HEK293 (cell line): Measurements from ENCODE around the gene SMKR1.
A peak's percentile ranks its signal among the peaks of the same experiment; 100 is the strongest.

ENCODE experiments used
- CTCF ChIA-PET: fragments of 350-600 bp; formaldehyde crosslinking; extraction: SDS; loops from one replicate; lab custom pipeline; 2021; ENCODE audit warnings: antibody characterized with exemption; lab: Yijun Ruan, JAX
- POLR2A ChIA-PET: fragments of 300-600 bp; formaldehyde crosslinking; extraction: SDS; loops from one replicate; lab custom pipeline; 2020; ENCODE audit warnings: antibody characterized with exemption, inconsistent platforms; lab: Yijun Ruan, JAX
- H3K27ac ChIP-seq: fragments of 200-500 bp; sonication (Bioruptor generic); 2 replicates; pipeline ENCODE4 v1.5.1; 2014; ENCODE audit warnings: low read depth, low read length, control low read depth, inconsistent platforms; ENCODE audit errors: extremely low read depth
- H3K36me3 ChIP-seq, 2 experiments: fragments of 200-500 bp in 1 of 2; sonication (Bioruptor generic) in 1 of 2; 1 replicate in 1 of 2; 2 replicates in 1 of 2; pipeline ENCODE4 v1.5.1; 2014 to 2017; ENCODE audit warnings: inconsistent platforms in 2 of 2, low read length in 2 of 2; ENCODE audit not compliant: control insufficient read depth in 2 of 2, insufficient read depth in 1 of 2
- H3K4me1 ChIP-seq: fragments of 200-500 bp; sonication (Bioruptor generic); 2 replicates; pipeline ENCODE4 v1.5.1; 2014; ENCODE audit warnings: mild to moderate bottlenecking, low read length, inconsistent platforms; ENCODE audit not compliant: control insufficient read depth, insufficient read depth
- H3K4me3 ChIP-seq: 2 replicates; pipeline ENCODE4 v1.5.1; 2011; ENCODE audit warnings: low read depth, mild to moderate bottlenecking, control low read depth, low read length, moderate library complexity
- H3K9me3 ChIP-seq: fragments of 200-500 bp; sonication (Bioruptor generic); 2 replicates; pipeline ENCODE4 v1.5.1; 2014; ENCODE audit warnings: low read depth, low read length, inconsistent platforms; ENCODE audit not compliant: control insufficient read depth, insufficient read depth
- HIC1 ChIP-seq: fragments of 450-650 bp; formaldehyde crosslinking; IDR thresholded peaks from 2 replicates; pipeline ENCODE4 v1.5.1; 2016; ENCODE audit warnings: missing biosample characterization, missing genetic modification characterization
- HOXC10 ChIP-seq: sonication (generic); formaldehyde crosslinking; IDR thresholded peaks from 2 replicates; pipeline ENCODE4 v1.8.1; 2023; ENCODE audit warnings: mild to moderate bottlenecking, missing genetic modification reagents
- SCRT2 ChIP-seq: fragments of 450-650 bp; formaldehyde crosslinking; IDR thresholded peaks from 2 replicates; pipeline ENCODE4 v1.5.1; 2016; ENCODE audit warnings: missing biosample characterization, missing genetic modification characterization
- SP7 ChIP-seq: fragments of 450-650 bp; formaldehyde crosslinking; IDR thresholded peaks from 2 replicates; pipeline ENCODE4 v1.5.1; 2016; ENCODE audit warnings: missing biosample characterization, missing genetic modification characterization
- ZBTB48 ChIP-seq: fragments of 450-650 bp; formaldehyde crosslinking; IDR thresholded peaks from 2 replicates; pipeline ENCODE4 v1.5.1; 2016; ENCODE audit warnings: missing biosample characterization, missing genetic modification characterization
- ZIC2 ChIP-seq: fragments of 450-650 bp; formaldehyde crosslinking; IDR thresholded peaks from 2 replicates; pipeline ENCODE4 v1.5.1; 2016; ENCODE audit warnings: missing biosample characterization, missing genetic modification characterization
- ZNF184 ChIP-seq: fragments of 450-650 bp; IDR thresholded peaks from 2 replicates; pipeline ENCODE4 v1.5.1; 2018; ENCODE audit warnings: missing biosample characterization, mild to moderate bottlenecking, missing genetic modification characterization
- ZNF24 ChIP-seq: fragments of 450-650 bp; formaldehyde crosslinking; IDR thresholded peaks from 2 replicates; pipeline ENCODE4 v1.5.1; 2016; ENCODE audit warnings: missing biosample characterization, missing genetic modification characterization
- ZNF26 ChIP-seq: fragments of 450-650 bp; formaldehyde crosslinking; IDR thresholded peaks from 2 replicates; pipeline ENCODE4 v1.5.1; 2016; ENCODE audit warnings: missing biosample characterization, missing genetic modification characterization
- ZNF302 ChIP-seq: fragments of 450-650 bp; formaldehyde crosslinking; IDR thresholded peaks from 2 replicates; pipeline ENCODE4 v1.5.1; 2016; ENCODE audit warnings: missing biosample characterization, missing genetic modification characterization, low read depth
- ZNF555 ChIP-seq: fragments of 450-650 bp; formaldehyde crosslinking; conservative IDR thresholded peaks from 2 replicates; pipeline ENCODE4 v1.5.1; 2017; ENCODE audit warnings: missing biosample characterization, mild to moderate bottlenecking, missing genetic modification characterization, inconsistent platforms
- ZNF76 ChIP-seq: fragments of 450-650 bp; formaldehyde crosslinking; IDR thresholded peaks from 2 replicates; pipeline ENCODE4; 2016; ENCODE audit warnings: low read depth, missing biosample characterization, missing genetic modification characterization, borderline replicate concordance
- TF ChIP-seq, protein P1 (sequence below): fragments of 450-650 bp; formaldehyde crosslinking; IDR thresholded peaks from 2 replicates; pipeline ENCODE4 v1.5.1; 2016; ENCODE audit warnings: missing biosample characterization, missing genetic modification characterization, low read depth
- TF ChIP-seq, protein P2 (sequence below): fragments of 450-650 bp; formaldehyde crosslinking; IDR thresholded peaks from 2 replicates; pipeline ENCODE4 v1.5.1; 2016; ENCODE audit warnings: missing biosample characterization, missing genetic modification characterization

The SMKR1 gene

DNA sequence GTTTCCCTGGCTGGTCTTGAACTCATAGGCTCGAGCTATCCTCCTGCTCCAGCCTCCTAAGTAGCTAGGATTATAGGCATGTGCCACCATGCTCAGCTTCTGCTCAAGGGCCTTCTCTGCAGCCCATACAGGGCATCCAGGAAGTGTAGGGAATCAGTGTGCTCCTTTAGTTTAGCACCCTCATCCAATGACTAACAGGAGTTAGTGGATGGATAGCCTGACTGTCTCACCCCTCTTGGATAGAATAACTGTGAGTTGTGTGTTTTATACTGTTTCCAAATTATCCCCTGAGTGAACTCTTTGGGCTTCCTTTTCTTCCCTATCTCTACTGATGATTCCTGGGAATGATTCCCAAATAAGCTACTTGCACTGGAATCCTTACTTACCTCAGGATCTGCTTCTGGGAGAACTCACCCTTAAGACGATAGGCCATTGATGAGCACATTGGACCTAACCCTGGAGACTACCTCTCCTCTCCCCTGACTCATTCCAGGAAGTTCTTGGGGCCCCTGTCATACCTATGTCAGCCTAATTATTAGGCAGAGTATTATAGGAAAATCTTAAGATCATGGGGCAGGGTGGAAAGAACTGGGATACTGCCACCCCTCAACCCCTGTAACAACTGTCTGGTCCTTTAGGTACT lies 49.6 kb upstream of the SMKR1 start:
- Histone ChIP-seq H3K27ac (no peak overlapping the region), H3K36me3 (peaks cover 8 to 54% of the 10 kb centered on the region in 2 experiments), H3K4me1 (no peaks in the 10 kb centered on the region), H3K9me3 (no peaks in the 10 kb centered on the region), H3K4me3 (no peak overlapping the region)
- CTCF ChIA-PET, result interaction anchor here (0.5 to 1.3 kb wide), 6 partner anchors 75 to 234 kb away, joined by 3 to 7 read pairs (median 3); no protein-coding TSS in a partner anchor
- no peak for TF ChIP-seq HOXC10 (CRISPR knock-in tag)
- TF ChIP-seq ZNF302 (tag by site-specific recombination), result no peak
- TF ChIP-seq ZNF24 (tag by site-specific recombination), result no peak
- no peak for TF ChIP-seq HIC1 (tag by site-specific recombination)
- TF ChIP-seq ZBTB48 (tag by site-specific recombination), result no peak
- POLR2A ChIA-PET, result no interaction called here

DNA sequence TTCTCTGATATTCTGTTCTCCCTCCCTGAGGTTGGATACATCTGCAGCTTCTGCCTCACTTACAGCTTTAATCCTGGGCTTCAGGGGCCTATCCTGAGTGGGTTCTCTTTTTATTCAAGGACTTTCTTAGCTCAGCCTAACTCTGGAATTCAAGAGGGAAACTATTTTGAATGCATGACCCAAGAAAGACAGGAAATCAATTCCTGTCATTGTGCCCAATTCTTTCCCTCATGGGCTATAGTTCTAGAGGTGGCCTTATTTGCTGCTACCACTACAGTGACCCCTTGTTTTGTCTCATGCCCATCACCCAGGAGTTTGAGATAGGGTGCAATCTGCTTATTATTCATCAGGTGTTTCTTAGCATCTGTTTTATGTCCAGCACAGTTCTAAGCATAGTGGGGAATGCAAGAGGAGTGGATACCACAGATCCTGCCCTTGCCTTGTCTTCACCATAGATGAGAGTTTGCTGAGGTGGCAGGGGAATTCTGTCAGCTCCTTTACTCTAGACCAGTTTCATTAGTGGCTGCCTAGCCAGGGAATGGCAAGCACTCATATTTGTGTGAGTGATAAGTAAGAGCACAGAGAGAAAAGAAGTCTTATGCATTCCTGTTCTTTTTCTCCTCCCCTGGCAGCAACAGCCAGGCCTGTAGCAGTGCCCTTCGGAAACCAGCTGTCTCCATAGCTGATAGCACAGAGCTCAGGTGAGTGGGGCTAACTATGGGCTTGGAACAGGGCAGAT lies 48.7 kb upstream of the SMKR1 start:
- ChIA-PET CTCF (interaction anchor here (0.5 to 1.3 kb wide), 5 partner anchors 17 to 235 kb away, joined by 3 to 7 read pairs (median 3); no protein-coding TSS in a partner anchor), POLR2A (no interaction called here)
- Histone ChIP-seq H3K9me3 (no peaks in the 10 kb centered on the region), H3K4me1 (no peaks in the 10 kb centered on the region), H3K36me3 (peaks cover 8 to 61% of the 10 kb centered on the region in 2 experiments), H3K4me3 (no peak overlapping the region), H3K27ac (no peak overlapping the region)
- no peak for TF ChIP-seq ZIC2
- no peak for TF ChIP-seq ZNF184
- TF ChIP-seq SP7, result no peak
- no peak for TF ChIP-seq SCRT2 (tag by site-specific recombination)
- TF ChIP-seq ZNF26 (tag by site-specific recombination), result no peak
- TF ChIP-seq ZNF76 (tag by site-specific recombination), result no peak
- TF ChIP-seq, protein P1, sequence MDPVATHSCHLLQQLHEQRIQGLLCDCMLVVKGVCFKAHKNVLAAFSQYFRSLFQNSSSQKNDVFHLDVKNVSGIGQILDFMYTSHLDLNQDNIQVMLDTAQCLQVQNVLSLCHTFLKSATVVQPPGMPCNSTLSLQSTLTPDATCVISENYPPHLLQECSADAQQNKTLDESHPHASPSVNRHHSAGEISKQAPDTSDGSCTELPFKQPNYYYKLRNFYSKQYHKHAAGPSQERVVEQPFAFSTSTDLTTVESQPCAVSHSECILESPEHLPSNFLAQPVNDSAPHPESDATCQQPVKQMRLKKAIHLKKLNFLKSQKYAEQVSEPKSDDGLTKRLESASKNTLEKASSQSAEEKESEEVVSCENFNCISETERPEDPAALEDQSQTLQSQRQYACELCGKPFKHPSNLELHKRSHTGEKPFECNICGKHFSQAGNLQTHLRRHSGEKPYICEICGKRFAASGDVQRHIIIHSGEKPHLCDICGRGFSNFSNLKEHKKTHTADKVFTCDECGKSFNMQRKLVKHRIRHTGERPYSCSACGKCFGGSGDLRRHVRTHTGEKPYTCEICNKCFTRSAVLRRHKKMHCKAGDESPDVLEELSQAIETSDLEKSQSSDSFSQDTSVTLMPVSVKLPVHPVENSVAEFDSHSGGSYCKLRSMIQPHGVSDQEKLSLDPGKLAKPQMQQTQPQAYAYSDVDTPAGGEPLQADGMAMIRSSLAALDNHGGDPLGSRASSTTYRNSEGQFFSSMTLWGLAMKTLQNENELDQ, result no peak
- TF ChIP-seq, protein P2, sequence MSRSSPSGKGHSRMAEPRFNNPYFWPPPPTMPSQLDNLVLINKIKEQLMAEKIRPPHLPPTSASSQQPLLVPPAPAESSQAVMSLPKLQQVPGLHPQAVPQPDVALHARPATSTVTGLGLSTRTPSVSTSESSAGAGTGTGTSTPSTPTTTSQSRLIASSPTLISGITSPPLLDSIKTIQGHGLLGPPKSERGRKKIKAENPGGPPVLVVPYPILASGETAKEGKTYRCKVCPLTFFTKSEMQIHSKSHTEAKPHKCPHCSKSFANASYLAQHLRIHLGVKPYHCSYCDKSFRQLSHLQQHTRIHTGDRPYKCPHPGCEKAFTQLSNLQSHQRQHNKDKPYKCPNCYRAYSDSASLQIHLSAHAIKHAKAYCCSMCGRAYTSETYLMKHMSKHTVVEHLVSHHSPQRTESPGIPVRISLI (tag by site-specific recombination), result no peak

DNA sequence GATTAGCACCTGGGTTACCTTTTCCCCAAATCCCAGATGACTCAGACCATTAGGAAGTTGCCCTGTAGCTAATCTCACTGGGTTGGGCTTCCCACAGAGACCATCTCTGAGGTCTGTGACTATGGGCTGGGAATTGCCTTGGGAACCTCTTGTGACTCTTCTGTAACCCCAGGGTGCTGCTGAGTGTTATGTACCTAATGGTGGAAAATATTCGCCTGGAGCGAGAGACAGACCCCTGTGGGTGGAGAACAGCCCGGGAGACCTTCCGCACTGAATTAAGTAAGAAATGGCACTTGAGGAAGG lies 48.1 kb upstream of the SMKR1 start:
- Histone ChIP-seq H3K27ac (no peak overlapping the region), H3K9me3 (no peaks in the 10 kb centered on the region), H3K36me3 (peaks cover 8 to 66% of the 10 kb centered on the region in 2 experiments), H3K4me3 (no peak overlapping the region), H3K4me1 (no peaks in the 10 kb centered on the region)
- ChIA-PET POLR2A (no interaction called here), CTCF (interaction anchor here (0.6 kb wide), 1 partner anchor 59 kb away, joined by 3 read pairs; no protein-coding TSS in a partner anchor)
- TF ChIP-seq ZIC2 (peak; percentile 68), ZNF555 (tag by site-specific recombination) (no peak)
